A172 (cell line): ENCODE results near the gene PDXP. TPM values are rescaled to one million over a fixed set of nuclear protein-coding genes. Genes with fewer than 3 reads are reported as not detected.
A peak's percentile ranks its signal among the peaks of the same experiment; 100 is the strongest.
"Not testable (repeated sequence)": the region's sequence is repeated elsewhere in the genome, so short reads cannot be mapped to it uniquely, and the experiment has no call there.

Experiments
- DNase-seq: peaks from one replicate; pipeline ENCODE4 v3.0.0-alpha.2; 2015; ENCODE audit warnings: low spot score
- total RNA-seq: library from RNA; depleted of rRNA; stranded (reverse); fragments of >200 nt; shearing (Covaris generic); gene quantifications from 2 replicates; pipeline ENCODE4 v1.2.3, GENCODE V29; 2014

The PDXP gene
- total RNA-seq, 1 experiment from 2014 or later: 10.8 TPM

DNA sequence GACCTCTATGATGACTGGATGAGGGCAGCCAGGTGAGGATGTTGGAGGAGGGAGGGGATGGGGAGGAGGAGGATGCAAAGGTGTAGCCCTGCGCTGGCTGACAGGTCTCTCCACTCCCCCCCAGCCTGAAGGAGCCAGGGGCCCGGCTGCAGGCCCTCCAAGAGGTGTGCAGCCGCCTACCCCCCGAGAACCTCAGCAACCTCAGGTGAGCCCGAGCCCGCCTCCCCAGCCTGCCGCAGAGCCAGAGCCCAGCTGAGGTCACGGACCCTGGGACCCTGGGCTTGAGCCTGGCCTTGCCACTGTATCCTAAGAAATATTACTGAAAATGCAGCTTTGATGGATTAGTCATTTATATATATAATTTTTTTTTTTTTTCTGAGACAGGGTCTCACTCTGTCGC, 11.2 kb upstream of the PDXP start:
- no peak for DNase-seq

DNA sequence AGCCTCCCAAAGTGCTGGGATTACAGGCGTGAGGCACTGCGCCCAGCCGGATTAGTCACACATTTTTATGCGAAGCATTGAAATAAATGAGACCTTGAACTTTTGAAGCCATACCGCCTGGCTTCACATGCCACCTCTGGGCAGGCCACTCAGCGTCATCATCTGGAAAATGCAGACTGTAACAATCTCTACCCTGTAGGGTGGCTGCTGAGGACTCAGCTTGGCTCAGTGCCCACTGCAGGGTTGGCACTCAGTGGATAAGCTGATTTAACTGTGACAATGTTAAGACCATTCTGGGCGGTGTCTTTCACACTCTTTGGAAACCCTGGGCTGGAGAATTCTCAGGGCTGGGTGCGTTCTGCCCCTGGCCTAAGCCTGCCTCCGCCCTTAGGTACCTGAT, 10.6 kb upstream of the PDXP start:
- peak; percentile 72 for DNase-seq

DNA sequence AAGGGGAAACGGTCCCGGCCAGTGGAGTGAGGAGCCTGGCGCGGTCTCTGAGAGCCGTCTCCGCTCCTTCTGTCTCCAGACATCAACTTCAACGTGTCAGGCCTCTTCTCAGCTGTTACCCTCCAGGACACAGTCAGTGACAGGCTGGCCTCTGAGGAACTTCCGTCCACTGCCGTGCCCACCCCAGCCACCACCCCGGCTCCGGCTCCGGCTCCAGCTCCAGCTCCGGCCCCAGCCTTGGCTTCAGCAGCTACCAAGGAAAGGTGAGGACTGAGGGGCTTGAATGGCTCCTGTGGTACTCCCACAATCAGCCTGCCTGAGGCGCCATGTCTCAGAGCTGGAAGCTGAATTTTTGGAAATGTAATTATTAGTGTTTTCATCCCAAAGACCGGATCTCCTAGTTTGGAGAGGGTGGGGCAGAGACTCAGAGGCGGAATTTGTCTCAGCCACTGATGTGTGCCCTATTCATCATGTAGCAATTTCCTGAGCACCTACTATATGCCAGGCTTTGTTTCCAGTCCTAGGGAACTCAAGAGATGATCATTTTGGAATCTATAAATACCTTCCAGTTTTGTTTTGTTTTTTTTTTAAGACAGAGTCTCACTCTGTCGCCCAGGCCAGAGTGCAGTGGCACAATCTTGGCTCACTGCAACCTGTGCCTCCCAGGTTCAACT, 7.9 kb upstream of the PDXP start:
- DNase-seq: no peak

DNA sequence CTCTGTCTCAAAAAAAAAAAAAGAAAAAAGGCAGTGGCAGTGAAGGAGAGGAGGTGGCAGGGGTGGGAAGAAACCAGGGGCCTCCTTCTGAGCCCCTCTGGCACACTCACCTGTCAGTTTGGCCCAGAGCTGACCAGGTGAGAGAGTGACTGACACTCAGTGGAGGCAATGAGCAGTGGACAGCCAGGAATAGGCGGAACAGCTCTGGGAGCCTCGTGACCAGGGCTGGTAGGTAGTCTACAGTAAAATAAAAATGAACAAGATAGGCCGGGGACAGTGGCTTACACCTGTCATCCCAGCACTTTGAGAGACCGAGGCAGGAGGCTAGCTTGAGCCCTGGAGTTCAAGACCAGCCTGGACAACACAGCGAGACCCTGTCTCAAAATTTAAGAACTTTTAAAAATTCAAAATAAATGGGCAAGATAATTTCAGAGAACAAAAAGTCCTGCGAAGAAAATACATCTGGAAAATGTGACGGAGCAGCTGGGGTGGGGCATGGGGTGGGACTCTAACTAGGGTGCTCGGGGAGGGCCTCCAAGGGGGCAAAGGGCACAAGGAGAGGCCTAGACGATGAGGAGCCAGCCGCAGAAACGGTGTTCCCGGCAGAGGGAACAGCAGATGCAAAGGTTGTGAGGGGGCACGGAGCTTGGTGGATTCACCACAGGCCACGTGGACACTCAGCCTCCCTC, 3.8 kb upstream of the PDXP start:
- no peak for DNase-seq

DNA sequence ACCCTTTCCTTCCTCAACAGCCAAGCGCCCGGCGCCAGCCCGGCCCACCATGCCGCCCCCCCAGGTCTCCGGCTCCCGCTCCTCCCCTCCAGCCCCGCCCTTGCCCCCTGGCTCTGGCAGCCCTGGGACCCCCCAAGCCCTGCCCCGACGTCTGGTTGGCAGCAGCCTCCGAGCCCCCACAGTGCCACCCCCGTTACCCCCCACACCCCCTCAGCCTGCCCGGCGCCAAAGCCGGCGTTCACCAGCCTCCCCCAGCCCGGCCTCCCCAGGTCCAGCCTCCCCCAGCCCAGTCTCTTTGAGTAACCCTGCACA, 3.3 kb upstream of the PDXP start:
- DNase-seq: no peak

DNA sequence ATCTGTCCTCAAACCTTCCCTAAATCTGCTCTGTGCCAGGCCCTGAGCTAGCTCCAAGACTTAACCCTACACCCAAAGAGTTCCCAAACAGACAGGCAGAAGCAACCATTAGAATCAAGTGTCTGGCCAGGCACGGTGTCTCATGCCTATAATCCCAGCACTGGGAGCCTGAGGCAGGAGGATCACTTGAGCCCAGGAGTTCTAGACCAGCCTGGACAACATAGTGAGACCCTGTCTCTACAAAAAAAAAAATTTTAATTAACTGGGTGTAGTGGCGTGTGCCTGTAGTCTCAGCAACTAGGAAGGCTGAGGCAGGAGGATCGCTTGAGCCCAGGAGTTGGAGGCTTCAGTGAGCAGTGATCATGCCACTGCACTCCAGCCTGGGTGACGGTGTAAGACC, 1.9 kb upstream of the PDXP start:
- not testable (repeated sequence) for DNase-seq

DNA sequence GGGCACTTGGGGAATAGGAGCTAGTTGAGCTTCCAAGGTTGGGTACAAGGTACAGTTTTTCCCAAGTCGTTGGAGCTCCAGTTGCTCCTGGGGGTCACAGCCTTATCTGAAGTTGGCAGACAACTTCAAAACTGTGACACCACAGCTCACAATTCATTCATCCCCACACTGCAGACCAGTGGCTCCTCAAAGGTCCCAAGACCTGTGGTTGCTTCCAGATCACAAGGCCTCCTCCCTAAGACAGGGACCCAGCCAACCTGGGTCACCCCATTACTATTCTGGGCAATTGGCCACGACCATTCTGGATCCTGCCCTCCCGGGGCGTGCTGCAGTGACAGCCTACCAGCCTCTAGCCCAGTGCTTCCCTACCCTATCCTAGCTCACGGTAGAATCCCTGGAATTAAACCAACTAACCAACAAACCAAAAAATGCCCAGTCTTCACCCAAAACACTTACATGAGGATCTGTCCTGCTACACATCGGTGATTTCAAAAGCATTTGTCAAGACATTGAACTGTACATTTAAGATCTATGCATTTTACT, 862 bp upstream of the PDXP start:
- peak; percentile 18 for DNase-seq

DNA sequence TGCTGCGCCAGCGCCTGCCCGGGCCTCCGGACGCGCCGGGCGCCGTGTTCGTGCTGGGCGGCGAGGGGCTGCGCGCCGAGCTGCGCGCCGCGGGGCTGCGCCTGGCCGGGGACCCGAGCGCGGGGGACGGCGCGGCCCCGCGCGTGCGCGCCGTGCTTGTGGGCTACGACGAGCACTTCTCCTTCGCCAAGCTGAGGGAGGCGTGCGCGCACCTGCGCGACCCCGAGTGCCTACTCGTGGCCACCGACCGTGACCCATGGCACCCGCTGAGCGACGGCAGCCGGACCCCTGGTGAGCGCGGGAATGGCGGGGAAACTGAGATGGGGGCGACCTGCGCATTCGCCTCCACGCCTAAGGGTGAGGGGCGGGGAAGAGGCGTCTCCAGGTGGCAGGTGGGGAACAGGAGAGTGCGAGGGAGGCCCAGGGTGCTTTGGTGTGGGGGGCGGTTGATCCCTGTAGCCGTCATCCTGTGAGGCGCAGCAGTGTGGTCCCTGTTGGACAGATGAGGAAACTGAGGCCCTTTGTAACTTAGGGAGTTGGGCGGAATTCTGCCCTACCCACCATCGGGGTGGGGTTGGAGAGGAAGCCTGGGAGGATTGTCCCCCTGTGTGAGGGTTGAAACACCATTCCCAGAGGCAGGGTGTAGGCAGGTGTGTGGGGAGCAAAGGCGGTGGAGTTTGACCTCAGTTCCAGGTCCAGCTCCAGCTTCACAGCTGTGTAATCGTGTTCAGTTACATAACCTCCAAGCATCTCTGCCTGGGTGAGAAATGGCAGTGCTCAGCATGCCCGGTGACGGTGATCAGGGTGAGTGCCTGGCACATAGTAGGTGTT, 758 bp downstream of the PDXP start:
- DNase-seq: no peak

DNA sequence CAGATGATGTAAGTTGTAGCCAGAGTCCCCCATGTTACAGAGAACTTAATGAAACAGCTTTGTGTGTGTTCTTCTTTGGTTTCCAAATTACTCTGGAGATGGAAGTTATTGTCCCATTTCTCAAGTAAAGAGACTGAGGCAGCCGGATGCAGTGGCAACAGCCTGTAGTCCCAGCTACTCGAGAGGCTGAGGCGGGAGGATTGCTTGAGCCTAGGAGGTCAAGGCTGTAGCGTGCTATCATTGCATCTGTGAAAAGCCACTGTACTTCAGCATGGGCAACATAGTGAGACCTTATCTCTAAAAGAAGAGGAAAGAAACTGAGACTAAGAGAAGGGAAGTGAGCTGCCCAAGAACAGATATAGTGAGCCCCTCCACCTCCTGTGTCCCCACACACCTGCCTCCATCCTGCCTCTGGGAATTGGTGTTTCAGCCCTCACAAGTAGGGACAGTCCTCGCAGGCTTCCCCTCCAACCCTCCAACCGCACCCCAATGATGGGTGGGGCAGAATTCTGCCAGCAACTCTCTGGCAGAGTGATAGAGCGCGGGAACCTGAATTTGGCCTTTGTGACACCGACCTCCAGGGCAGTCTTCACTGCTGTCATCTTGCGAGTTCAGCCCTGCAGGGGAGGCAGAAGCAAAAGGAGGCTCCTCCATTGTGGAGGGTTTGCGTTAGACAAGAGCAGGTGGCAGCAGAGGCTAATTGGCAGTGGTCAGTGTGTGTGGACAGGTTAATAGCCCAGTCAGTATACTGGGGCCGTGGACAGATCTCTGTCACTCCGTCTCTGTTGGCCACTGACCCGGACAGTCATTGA, 1.6 kb downstream of the PDXP start:
- no peak for DNase-seq

DNA sequence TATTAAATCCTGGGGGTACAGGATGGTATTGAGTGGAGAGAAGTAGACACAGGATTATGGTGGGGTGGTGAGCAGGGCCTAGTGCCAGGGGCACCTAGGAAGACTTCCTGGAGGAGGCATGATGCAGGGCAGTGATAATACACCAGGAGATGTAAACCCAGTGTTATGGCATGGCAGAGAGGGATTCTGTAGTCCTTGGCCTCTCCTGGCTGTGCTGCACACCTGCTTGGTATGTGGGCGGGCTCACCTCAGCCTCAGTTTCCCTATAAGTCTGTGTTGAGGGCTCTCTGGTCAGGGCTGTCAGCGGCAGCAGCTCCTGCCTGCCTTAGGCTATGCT, 2.2 kb downstream of the PDXP start:
- DNase-seq: no peak

DNA sequence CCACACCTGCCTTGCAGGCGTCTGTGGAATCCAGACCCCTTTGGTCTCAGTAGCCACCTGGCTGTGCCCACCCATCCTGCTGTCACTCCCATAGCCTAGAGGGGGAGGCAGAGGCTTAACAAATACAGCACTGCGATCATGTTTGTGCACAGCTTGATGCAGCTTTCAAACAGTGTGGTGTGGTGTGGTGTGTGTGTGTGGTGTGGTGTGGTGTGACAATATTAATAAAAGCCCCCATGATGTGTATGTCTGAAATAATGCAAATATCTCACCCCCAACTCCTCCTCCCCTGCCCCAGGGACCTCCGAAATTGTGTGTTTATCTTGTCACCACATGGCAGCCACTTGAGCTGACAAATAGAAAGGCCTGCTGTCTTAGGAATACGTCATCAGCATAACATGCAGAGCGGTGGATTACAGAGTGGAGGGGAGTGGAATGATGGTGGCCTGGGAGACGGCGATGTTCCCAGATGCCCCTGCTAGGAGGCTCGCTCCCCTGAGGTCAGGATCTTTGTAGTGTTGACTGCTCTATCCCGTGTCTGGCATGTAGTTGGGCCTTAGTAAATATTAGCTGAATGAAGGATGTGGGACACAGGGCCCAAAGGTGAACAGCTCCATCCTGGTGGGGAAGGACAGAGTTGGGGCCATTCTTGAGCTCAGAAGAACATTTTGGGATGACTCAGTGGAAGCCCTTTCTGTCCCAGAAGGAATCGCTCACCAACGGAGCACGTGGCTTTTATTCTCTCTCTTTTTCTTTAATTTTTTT, 2.8 kb downstream of the PDXP start:
- DNase-seq: no peak

DNA sequence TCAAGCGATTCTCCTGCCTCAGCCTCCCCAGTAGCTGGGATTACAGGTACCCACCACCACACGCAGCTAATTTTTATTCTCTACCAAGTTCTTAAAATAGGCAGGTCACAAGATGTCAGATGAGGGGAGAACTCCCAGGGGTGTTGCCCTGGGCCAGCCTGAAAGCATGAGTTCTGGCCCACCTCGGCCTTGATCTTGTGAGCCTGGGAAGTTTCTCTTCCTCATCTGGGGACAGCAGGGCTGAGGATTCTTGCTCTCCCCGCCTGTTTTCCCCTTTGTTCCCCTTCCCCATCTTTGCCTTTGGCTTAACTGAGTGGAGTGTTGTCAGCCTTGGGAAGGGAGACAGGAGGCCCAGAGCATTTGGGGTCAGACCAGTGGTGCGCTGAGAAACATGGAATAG, 3.5 kb downstream of the PDXP start:
- DNase-seq: no peak

DNA sequence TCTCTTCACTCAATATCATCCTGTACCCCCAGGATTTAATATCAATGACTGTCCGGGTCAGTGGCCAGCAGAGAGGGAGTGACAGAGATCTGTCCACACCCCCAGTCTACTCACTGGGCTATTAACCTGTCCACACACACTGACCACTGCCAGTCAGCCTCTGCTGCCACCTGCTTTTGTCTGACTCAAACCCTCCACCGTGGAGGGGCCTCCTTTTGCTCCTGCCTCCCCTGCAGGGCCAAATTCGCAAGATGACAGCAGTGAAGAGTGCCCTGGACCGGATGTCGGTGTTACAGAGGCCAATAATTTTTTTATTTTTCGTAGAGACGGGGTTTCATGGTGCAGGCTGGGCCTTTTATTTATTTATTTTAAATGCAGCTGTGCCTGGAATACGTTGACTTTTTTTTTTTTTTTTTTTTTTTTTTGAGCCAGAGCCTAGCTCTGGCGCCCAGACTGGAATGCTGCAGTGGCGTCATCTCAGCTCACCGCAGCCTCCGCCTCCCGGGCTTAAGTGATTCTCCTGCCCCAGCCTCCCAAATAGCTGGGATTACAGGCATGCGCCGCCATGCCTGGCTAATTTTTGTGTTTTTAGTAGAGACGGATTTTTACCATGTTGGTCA, 5.1 kb downstream of the PDXP start:
- DNase-seq: no peak

DNA sequence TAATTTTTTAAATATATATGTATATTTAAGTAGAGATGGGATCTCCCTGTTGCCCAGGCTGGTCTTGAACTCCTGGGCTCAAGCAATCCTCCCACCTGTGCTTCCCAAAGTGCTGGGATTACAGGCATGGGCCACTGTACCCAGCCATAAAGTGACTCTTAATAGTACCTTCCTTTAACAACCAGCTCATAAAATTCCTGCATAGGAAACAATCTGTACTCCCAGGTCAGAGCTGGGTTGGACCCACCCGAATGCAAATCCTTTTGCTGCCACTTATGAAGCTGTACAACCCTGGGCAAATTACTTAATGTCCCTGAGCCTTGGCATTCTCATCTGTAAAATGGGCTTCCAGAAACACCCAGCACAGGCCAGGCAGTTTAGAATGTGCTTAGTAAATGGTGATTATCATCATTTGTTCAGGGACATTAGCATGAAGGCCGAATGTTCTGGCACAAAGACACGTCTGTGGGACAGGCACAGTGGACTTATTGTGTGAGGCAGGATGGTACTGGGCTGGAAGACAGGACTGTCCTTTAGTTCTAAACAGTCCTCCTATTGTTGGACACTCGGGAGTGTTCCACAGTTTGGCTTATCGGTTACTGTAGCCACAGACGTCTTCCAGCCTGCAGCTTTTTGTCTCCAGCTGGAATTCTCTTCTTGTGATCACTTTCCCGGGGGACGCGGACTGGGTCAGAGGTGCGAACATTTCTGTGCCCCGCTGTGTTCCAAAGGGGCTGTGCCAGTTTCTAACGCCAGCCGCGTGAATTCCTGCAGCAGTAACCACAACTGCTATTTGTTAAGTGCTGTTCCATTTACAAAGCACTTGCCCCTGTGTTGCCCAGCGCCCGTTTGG, 6.0 kb downstream of the PDXP start:
- DNase-seq: no peak

DNA sequence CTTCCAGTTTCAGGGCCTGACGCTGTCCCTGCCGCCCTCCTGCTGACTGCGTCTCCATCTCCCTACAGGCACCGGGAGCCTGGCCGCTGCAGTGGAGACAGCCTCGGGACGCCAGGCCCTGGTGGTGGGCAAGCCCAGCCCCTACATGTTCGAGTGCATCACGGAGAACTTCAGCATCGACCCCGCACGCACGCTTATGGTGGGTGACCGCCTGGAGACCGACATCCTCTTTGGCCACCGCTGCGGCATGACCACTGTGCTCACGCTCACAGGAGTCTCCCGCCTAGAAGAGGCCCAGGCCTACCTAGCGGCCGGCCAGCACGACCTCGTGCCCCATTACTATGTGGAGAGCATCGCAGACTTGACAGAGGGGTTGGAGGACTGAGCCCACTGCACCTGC, 7.0 kb downstream of the PDXP start:
- no peak for DNase-seq

DNA sequence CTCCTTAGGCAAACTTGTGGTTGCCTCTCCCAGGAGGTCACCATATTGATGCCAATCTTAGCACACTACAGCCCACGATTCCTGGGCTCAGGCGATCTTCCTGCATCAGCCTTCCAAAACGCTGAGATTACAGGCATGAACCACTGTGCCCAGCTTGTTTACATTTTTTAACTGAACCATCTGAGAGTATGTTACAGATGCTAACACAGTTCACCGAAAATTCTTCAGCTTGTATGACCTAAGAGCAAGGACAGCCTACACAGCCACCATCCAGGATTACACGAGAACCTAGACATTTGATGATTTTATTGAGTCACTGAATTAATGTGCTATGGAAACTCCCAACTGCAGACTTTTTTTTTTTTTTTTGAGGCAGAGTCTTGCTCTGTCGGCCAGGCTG, 11.1 kb downstream of the PDXP start:
- DNase-seq: no peak

DNA sequence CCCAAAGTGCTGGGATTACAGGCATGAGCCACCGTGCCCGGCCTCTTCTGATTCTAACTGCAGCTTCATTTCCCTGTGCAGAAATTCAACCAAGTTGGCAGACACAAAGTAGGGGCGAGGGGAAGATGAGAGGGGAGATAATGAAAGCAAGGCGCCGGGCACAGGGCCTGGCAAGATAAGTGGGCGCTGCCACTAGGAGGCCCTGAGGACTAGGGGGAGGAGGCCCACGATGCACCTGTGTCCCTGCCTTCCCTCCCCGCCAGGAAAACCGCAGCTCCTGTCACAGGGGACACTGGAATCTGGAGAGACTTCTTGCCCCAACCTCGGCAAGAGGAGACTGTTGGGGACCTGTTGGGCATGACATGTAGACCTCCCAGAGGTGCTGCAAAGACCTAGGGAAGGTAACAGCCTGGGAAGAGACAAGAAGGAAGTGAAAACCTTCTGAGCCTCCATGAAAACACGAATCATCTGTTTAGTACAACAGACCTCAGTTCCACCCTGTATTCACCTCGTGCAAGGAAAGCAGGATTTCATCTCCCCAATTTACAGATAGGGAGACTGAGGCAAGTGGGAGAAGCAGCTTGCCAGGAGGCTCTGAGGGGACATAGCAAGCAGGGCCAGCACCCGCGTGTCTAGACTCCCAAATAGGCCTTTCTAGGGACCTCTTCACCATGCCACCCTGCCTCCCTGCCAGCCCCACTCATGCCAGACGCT, 13.8 kb downstream of the PDXP start:
- DNase-seq: no peak

DNA sequence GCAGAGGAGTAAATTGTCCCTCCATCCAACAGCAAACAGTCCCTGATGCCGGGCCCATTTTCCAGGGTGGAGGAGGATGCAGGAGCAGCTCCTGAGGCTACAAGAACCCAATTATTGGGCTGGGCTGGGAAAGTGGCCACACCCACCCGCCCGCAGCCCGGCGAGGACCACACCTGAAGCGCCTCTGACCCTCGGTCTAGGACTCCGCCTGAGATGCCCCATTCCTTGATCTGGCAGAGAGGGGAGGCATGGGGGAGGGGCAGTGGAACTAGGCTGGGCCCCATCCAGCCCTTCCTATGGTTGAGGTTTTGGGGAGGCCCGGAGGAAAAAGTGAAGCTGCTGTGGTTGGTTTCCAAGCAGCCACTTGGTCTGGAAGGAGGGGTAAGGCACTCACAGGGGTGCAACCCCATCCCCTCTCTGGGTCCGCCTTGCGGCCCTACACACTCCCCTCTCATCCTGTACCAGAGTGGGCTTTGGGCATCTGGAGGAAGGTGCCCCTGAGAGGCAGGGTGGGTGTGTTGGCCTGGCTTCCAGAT, 14.5 kb downstream of the PDXP start:
- DNase-seq: no peak

DNA sequence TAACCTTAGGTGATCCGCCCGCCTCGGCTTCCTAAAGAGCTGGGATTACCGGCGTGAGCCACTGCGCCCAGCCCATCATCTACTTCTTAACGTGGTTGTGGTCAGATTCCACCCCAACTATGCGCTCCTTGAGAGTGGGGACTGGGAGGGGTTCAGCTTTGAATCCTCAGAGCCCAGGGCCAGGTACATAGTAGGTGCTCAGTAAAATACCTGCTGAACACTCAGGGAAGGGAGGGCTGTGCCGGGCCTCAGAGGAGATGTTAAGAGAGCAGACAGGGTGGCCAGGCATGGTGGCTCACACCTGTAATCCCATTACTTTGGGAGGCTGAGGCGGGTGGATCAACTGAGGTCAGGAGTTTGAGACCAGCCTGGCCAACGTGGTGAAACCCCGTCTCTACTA, 15.7 kb downstream of the PDXP start:
- DNase-seq: no peak
